GM10847 (cell line): ENCODE results near the gene SHROOM3.

Experiments
- POLR2A ChIP-seq: IDR thresholded peaks from 2 replicates; pipeline ENCODE4 v1.6.1; 2011; ENCODE audit not compliant: insufficient read length; ENCODE audit errors: extremely low read depth

Gene SHROOM3

DNA sequence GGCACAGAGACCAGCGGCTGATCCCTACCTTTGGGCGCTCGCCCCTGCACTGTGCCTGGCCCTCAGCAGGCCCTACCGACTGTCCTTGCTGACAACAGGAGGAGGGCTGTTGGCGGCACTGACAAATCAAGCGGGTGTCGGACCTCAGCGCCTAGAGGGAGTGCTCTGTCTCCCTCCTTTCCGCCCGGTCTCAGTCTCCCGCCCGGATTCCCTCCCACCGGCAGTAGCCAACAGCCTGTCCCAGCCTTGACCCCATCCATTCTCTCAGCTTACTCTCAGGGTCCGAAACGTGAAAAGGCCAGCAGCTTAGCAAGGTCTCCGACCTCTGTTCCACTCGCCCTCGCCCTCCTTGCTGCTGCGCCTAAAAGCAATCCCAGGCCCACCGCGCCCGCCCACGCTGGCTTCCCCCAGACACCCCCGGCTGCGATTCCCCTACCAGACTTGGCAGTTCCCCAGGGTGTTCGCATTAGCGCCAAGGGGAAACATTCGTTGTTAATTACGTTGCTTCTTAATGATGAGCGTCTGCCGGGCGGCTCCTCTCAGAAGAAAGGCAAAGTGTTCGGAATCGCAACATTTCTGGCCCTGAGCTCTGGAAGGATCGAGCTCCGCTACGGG is 366.7 kb downstream of the SHROOM3 start:
- TF ChIP-seq POLR2A = no peak

- TF ChIP-seq POLR2A = no peak
These were observed 367.4 kb downstream of the SHROOM3 start for GRCh38 chr4:76802236-76803021.

GRCh38 chr4:76803522-76803921 is 368.5 kb downstream of the SHROOM3 start:
- TF ChIP-seq POLR2A = no peak

- TF ChIP-seq POLR2A = no peak
These were observed 369.1 kb downstream of the SHROOM3 start for GRCh38 chr4:76804096-76804495.

- TF ChIP-seq POLR2A = no peak
These were observed 371.3 kb downstream of the SHROOM3 start for GRCh38 chr4:76806346-76806745.

DNA sequence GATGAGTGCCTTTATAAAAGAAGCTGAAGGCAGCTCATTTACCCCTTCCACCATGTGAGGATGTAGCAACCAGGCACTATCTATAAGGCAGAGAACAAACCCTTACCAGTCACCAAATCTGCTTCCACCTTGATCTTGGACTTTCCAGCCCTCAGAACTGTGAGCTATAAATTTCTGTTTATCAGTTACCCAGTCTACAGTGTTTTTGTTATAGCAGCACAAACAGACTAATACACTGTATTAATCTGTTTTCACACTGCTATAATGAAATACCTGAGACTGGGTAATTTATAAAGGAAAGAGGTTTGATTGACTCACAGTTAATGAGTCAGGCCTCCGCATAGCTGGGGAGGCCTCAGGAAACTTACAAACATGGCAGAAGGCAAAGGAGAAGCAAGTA is 371.7 kb downstream of the SHROOM3 start:
- no peak for TF ChIP-seq POLR2A

DNA sequence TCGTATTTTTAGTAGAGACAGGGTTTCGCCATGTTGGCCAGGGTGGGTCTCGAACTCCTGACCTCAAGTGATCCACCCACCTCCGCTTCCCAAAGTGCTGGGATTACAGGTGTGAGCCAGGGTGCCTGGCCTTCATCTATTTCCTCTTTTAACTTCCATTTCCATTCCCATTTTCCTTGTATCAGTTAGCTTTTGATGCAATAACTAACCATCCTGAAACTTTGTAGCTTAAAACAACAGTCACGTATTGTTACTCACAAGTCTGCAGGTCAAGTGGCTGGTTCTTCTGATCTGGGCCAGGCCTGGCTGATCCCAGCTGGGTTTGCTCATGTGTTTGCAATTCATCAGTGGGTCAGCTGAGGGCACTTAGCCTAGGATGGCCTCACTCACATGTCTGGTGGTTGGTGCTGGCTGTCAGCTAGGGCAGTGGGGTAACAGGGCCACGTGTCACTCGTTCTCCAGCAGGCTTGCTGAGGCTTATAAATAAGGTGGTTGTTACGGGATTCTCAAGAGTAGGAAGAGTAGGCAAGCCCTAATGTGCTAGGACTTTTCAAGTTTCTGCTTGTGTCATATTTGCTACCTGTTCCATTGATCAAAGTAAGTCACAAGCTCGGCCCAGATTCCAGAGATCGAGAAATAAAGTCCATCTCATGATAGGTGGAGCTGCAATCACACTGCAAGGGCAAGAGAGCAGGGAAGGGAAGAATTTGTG is 374.7 kb downstream of the SHROOM3 start:
- no peak for TF ChIP-seq POLR2A

GRCh38 chr4:76811604-76812412 is 376.8 kb downstream of the SHROOM3 start:
- no peak for TF ChIP-seq POLR2A

DNA sequence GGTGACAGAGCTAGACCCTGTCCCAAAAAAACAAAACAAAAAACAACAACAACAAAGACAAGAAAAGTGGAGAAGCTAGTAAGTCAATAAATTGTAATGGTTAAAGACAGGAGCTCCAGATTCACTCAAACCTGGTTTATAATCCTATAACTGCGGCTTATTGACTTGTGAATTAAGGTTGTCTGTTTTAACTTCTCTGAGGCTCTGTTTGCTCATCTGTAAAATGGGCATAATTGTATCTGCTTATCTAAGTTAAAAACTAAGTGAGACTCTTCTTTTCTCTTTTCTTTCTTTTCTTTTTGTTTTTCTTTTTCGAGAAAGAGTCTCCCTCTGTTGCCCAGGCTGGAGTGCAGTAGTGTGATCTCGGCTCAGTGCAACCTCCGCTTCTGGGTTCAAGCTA is 378.0 kb downstream of the SHROOM3 start:
- no peak for TF ChIP-seq POLR2A

- TF ChIP-seq POLR2A = no peak
These were observed 386.6 kb downstream of the SHROOM3 start for GRCh38 chr4:76821641-76822040.

DNA sequence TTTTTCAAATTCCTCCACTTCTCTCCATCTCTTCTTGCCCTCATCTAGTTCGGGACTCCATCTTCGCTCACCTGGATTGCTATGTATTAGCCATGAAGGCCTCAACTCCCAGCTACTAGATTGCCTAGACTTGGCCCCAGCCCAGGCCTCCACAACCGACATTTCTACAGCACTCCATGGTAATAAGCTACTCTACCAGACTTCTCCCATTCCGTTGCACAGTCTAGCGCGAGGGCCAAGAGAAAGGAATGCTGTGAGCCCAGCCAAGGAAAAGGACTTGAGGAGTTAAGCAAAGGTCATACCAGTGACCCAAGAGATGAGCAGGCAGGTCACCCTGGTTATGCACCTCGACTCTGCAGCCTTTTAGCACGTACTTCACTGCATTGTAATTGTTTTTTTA is 387.3 kb downstream of the SHROOM3 start:
- TF ChIP-seq POLR2A = no peak

DNA sequence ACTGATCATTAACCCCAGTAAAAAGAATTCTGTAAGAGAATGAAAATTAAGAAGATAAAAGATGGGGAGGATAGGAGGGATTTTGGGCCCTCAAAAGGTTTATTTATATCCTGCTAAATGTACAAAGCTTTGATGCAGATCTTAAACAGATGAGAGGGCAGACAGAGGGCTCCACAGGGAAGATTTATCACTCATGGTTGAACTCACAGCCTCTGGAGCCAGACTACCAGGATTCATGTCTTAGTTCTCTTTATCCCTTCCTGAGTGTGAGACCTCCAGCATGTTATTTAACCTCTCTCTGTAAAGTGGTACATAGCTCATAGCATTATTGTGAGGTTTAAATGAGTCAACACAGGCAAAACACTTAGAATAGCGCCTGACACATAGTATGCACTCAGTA is 388.5 kb downstream of the SHROOM3 start:
- TF ChIP-seq POLR2A = no peak

GRCh38 chr4:76830612-76830963 is 395.6 kb downstream of the SHROOM3 start:
- no peak for TF ChIP-seq POLR2A

- no peak for TF ChIP-seq POLR2A
These were observed 396.1 kb downstream of the SHROOM3 start for GRCh38 chr4:76830964-76831703.

DNA sequence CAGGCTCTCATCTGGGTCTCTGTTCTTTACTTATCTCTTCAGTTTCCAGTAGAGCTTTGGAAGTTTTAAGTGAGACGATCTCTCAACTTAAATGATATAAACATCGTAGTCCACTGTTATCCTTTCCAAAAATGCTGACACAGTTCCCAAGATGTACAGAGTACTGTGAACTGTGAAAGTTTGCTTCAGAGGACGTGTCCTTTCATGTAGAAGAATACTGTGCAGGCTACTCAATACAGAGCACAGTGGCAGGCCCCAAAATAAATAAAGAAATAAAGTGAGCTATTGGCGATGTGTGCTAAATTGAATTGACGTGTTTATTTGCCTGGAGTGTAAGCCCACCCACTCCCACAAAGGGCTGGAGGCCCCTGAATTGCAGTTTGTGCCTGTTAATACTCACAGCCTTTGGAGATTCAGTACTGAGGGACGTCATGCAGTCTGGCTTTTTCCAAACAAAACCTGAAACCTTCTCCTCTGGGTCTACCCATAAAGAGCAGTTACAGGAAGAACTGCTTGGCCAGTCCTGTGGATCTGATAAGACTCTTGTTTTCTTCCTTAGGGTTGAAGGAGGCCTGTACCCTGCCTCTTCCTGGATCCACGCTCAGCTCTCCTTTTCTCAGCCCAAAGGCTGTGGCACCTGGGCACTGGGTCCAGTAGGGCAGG is 396.8 kb downstream of the SHROOM3 start:
- TF ChIP-seq POLR2A = no peak
